RWPE1 (cell line): ENCODE data around the gene BMP6.

Experiments used
- CTCF ChIA-PET: fragments of 350-600 bp; sonication (Branson Sonifier 250); formaldehyde crosslinking; extraction: SDS; loops from one replicate; lab custom pipeline; 2021; lab: Yijun Ruan, JAX
- POLR2A ChIA-PET: fragments of 400-600 bp; formaldehyde crosslinking; extraction: SDS; loops from one replicate; lab custom pipeline; 2020; ENCODE audit warnings: antibody characterized with exemption; ENCODE audit not compliant: low non-redundant PET; lab: Yijun Ruan, JAX
- DNase-seq: peaks from one replicate; pipeline ENCODE4 v3.0.0; 2012; ENCODE audit warnings: low spot score
- H3K27ac ChIP-seq: fragments of 450-650 bp; 2 replicates; pipeline ENCODE4 v1.5.1; 2017
- TF ChIP-seq, protein P1 (sequence below): fragments of 450-650 bp; conservative IDR thresholded peaks from 2 replicates; pipeline ENCODE4 v1.5.1; 2017; ENCODE audit warnings: low read depth, mild to moderate bottlenecking

BMP6 gene

GRCh38 chr6:7773322-7773721 lies 47.4 kb downstream of the BMP6 start:
- H3K27ac ChIP-seq: no peak overlapping the region
- ChIA-PET POLR2A (no interaction called here), CTCF (no interaction called here)
- TF ChIP-seq, protein P1, sequence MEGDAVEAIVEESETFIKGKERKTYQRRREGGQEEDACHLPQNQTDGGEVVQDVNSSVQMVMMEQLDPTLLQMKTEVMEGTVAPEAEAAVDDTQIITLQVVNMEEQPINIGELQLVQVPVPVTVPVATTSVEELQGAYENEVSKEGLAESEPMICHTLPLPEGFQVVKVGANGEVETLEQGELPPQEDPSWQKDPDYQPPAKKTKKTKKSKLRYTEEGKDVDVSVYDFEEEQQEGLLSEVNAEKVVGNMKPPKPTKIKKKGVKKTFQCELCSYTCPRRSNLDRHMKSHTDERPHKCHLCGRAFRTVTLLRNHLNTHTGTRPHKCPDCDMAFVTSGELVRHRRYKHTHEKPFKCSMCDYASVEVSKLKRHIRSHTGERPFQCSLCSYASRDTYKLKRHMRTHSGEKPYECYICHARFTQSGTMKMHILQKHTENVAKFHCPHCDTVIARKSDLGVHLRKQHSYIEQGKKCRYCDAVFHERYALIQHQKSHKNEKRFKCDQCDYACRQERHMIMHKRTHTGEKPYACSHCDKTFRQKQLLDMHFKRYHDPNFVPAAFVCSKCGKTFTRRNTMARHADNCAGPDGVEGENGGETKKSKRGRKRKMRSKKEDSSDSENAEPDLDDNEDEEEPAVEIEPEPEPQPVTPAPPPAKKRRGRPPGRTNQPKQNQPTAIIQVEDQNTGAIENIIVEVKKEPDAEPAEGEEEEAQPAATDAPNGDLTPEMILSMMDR: no peak
- DNase-seq: no peak

DNA sequence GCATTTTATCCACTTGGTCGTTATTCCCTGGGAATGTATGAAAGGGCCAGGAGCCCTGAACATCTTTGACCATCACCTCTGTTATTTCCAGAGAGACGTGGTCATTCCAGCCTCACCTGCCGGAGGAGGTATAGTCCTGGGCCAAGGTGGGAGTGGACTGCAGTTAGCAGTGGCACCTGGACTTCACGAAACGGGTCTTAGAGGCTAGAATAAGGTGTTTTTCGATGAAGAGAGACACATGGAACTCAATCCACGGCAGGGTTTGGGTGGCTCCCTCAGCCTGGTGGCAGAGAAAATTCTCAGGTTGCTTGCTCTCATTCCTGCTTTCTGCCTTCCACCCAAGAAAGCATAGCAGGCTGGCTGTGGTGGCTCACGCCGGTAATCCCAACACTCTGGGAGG lies 48.0 kb downstream of the BMP6 start:
- H3K27ac ChIP-seq: no peak overlapping the region
- TF ChIP-seq, protein P1: no peak
- no peak for DNase-seq
- POLR2A ChIA-PET: no interaction called here
- CTCF ChIA-PET: no interaction called here

DNA sequence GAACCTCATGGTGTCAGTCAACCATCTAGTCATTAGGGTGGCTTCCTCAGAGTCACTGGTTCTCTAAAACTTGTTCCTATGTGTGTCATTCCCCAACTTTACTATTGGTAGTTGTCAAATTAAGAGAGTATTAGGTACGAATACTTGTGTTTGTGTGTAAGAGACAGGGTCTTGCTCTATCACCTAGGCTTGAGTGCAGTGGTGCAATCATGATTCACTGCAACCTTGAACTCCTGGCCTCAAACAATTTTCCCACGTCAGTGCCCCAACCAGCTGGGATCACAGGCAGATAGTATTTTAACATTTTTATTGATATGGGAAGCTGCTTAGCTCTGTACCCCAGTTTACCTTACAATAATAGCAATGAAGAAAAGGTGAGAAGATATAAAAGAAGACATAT lies 50.6 kb downstream of the BMP6 start:
- ChIA-PET POLR2A (no interaction called here), CTCF (interaction anchor here (0.7 kb wide), 1 partner anchor 177 kb away, joined by 3 read pairs; no protein-coding TSS in a partner anchor)
- DNase-seq: no peak
- H3K27ac ChIP-seq: no peak overlapping the region
- TF ChIP-seq, protein P1: no peak

GRCh38 chr6:7777074-7777473 lies 51.2 kb downstream of the BMP6 start:
- TF ChIP-seq, protein P1: no peak
- DNase-seq: no peak
- no peak overlapping the region for H3K27ac ChIP-seq
- POLR2A ChIA-PET: no interaction called here
- CTCF ChIA-PET: interaction anchor here (0.6 kb wide), 1 partner anchor 506 kb away, joined by 7 read pairs; no protein-coding TSS in a partner anchor

DNA sequence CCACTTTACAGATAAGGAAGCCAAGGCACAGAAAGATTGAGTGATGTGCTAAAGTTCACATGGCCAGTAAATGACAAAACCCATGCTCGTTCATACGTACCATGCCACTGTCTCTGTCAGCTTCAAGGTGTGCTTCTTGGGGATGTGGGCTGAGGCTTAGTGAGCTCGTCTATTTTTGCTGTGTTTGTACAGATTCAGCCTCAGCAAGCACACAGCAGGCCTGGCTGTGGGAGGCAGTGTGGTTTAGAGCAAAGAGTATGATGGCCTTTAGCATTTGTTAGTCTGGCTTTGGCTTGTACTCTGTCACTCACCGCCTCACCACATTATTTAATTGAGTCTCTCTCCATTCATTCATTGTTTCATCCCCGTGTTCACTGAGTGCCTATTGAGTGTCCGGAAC lies 55.3 kb downstream of the BMP6 start:
- no peak overlapping the region for H3K27ac ChIP-seq
- no peak for DNase-seq
- CTCF ChIA-PET: no interaction called here
- POLR2A ChIA-PET: no interaction called here
- TF ChIP-seq, protein P1: no peak

DNA sequence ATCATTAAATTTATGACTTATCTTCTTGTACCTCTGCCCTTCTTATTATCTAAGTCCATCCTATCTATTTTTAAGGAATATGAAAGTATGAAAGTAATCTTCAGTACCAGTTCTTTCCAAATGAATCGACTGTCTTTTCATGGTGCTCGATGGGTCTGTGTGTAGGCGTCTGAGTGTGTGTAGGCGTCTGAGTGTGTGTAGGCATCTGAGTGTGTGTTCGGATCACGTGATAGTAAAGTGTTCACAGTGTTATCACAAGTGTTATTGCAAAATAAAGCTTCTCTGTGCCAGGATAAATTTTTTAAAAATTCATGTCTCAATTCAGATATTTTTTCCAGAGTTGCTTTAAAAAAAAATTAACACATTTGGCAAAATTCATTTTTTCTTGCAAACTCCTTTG lies 58.3 kb downstream of the BMP6 start:
- ChIA-PET POLR2A (no interaction called here), CTCF (no interaction called here)
- TF ChIP-seq, protein P1: no peak
- no peak for DNase-seq
- no peak overlapping the region for H3K27ac ChIP-seq

DNA sequence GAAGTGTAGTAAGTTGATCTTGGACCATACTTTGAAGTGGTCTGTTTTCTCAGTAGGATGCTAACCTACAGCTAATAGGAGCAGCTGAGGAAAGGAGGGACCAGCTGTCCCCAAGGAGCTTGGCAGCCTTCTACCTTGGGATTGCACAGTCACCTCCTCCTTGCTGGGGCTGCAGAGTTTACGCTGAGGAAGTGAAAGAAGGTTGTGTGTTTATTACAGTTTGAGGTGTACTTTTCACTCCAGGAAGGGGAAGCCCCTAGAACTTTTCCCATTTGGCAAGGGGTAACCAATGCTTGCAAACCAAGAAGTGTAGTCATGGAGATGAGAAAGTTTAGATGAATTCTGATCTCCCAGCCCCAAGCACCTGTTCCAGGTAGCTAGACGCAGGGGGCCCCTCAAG lies 58.8 kb downstream of the BMP6 start:
- POLR2A ChIA-PET: no interaction called here
- H3K27ac ChIP-seq: no peak overlapping the region
- CTCF ChIA-PET: no interaction called here
- TF ChIP-seq, protein P1: no peak
- DNase-seq: no peak
